Measurements from ENCODE around the gene TMEM121B. TPM values are rescaled to one million over a fixed set of nuclear protein-coding genes. Genes with fewer than 3 reads are reported as not detected.
A peak's percentile ranks its signal among the peaks of the same experiment; 100 is the strongest.

Gene TMEM121B
- total and polyA plus RNA-seq, 4 experiments from 2014 or later: 0.12 TPM; not detected in 3

GRCh38 chr22:17107547-17107810 lies 13.7 kb downstream of the TMEM121B start:
- no peak for DNase-seq
- H3K36me3 ChIP-seq (ENCODE audit: insufficient read depth, low read length): peaks cover 67% of the 10 kb centered on the region
- Mint-ChIP-seq H3K4me3 (peak overlapping the region in 2 of 8 donors; percentile 78 to 87), H3K27ac (peak overlapping the region in 5 of 7 donors; percentile 72 to 85 (median 82)), H3K36me3 (peaks cover 40 to 59% of the 10 kb centered on the region in 2 donors), H3K4me1 (peaks cover 25 to 55% (median 41%) of the 10 kb centered on the region in 4 donors), H3K27me3 (no peaks in the 10 kb centered on the region), H3K9me3 (no peaks in the 10 kb centered on the region)
- POLR2A ChIA-PET (ENCODE audit: partially characterized antibody): interaction anchor here (1.0 to 1.9 kb wide), 5 partner anchors 9 to 50 kb away, joined by 3 to 18 read pairs (median 8); no protein-coding TSS in a partner anchor
- H3K4me3 ChIP-seq (ENCODE audit: low read length in 2 of 2): no peak overlapping the region
- CTCF ChIA-PET (ENCODE audit: partially characterized antibody): interaction anchor here (0.7 to 1.8 kb wide), 8 partner anchors 9 to 394 kb away, joined by 3 to 6 read pairs (median 4); no protein-coding TSS in a partner anchor
- intact Hi-C loops (cut with micrococcal nuclease): loop anchor here (2.0 kb wide), 1 partner anchor 21 kb away; no protein-coding TSS in a partner anchor
- no peaks in the 10 kb centered on the region for H3K27me3 ChIP-seq (ENCODE audit: insufficient read depth, low read length)
- no peak overlapping the region for H3K27ac ChIP-seq (ENCODE audit: low read depth, low read length)
- no peaks in the 10 kb centered on the region for H3K9me3 ChIP-seq (ENCODE audit: control insufficient read depth in 1 of 2, low read length in 2 of 2)
- H3K4me1 ChIP-seq (ENCODE audit: insufficient read depth, low read length): peaks cover 28% of the 10 kb centered on the region

- DNase-seq: peak in 1 of 5 donors; percentile 17
- intact Hi-C loops (cut with micrococcal nuclease): loop anchor here (2.0 kb wide), 1 partner anchor 20 kb away; no protein-coding TSS in a partner anchor
- Mint-ChIP-seq H3K36me3 (peaks cover 45 to 64% of the 10 kb centered on the region in 2 donors), H3K9me3 (no peaks in the 10 kb centered on the region), H3K27ac (peak overlapping the region; percentile 73 to 85 (median 84)), H3K4me3 (peak overlapping the region; percentile 64 to 87 (median 72)), H3K4me1 (peaks cover 23 to 61% (median 43%) of the 10 kb centered on the region in 4 donors), H3K27me3 (no peaks in the 10 kb centered on the region)
- no peaks in the 10 kb centered on the region for H3K9me3 ChIP-seq (ENCODE audit: control insufficient read depth in 1 of 2, low read length in 2 of 2)
- CTCF ChIA-PET (ENCODE audit: partially characterized antibody): interaction anchor here (0.8 to 1.8 kb wide), 7 partner anchors 10 to 395 kb away, joined by 3 to 6 read pairs (median 3); no protein-coding TSS in a partner anchor
- peaks cover 28% of the 10 kb centered on the region for H3K4me1 ChIP-seq (ENCODE audit: insufficient read depth, low read length)
- H3K36me3 ChIP-seq (ENCODE audit: insufficient read depth, low read length): peaks cover 72% of the 10 kb centered on the region
- H3K27me3 ChIP-seq (ENCODE audit: insufficient read depth, low read length): no peaks in the 10 kb centered on the region
- POLR2A ChIA-PET (ENCODE audit: partially characterized antibody): interaction anchor here (1.0 to 1.9 kb wide), 6 partner anchors 8 to 51 kb away, joined by 3 to 18 read pairs (median 6); partner anchors contain the start of gene IL17RA
- H3K27ac ChIP-seq (ENCODE audit: low read depth, low read length): no peak overlapping the region
- no peak overlapping the region for H3K4me3 ChIP-seq (ENCODE audit: low read length in 2 of 2)
Measured at GRCh38 chr22:17106785-17107546, 14.2 kb downstream of the TMEM121B start.

GRCh38 chr22:17106161-17106784 lies 14.9 kb downstream of the TMEM121B start:
- CTCF ChIA-PET (ENCODE audit: partially characterized antibody): interaction anchor here (0.8 to 1.8 kb wide), 6 partner anchors 9 to 396 kb away, joined by 3 to 6 read pairs (median 3); no protein-coding TSS in a partner anchor
- no peaks in the 10 kb centered on the region for H3K9me3 Mint-ChIP-seq
- no peak for DNase-seq
- POLR2A ChIA-PET (ENCODE audit: partially characterized antibody): interaction anchor here (1.1 to 1.9 kb wide), 5 partner anchors 11 to 52 kb away, joined by 3 to 18 read pairs (median 5); partner anchors contain the start of gene IL17RA
- H3K36me3 Mint-ChIP-seq: peaks cover 52 to 69% of the 10 kb centered on the region in 2 donors
- intact Hi-C loops (cut with micrococcal nuclease): loop anchor here (2.0 kb wide), 1 partner anchor 19 kb away; no protein-coding TSS in a partner anchor
- Histone ChIP-seq H3K27me3 (ENCODE audit: insufficient read depth, low read length) (no peaks in the 10 kb centered on the region), H3K36me3 (ENCODE audit: insufficient read depth, low read length) (peaks cover 79% of the 10 kb centered on the region), H3K4me3 (ENCODE audit: low read length in 2 of 2) (no peak overlapping the region), H3K4me1 (ENCODE audit: insufficient read depth, low read length) (peaks cover 33% of the 10 kb centered on the region), H3K27ac (ENCODE audit: low read depth, low read length) (no peak overlapping the region), H3K9me3 (ENCODE audit: control insufficient read depth in 1 of 2, low read length in 2 of 2) (no peaks in the 10 kb centered on the region)
- H3K27me3 Mint-ChIP-seq: no peaks in the 10 kb centered on the region
- H3K4me3 Mint-ChIP-seq: peak overlapping the region; percentile 64 to 87 (median 72)
- peaks cover 28 to 63% (median 45%) of the 10 kb centered on the region in 4 donors for H3K4me1 Mint-ChIP-seq
- H3K27ac Mint-ChIP-seq: peak overlapping the region; percentile 48 to 85 (median 82)

- Histone ChIP-seq H3K27ac (ENCODE audit: low read depth, low read length) (no peak overlapping the region), H3K4me3 (ENCODE audit: low read length in 2 of 2) (no peak overlapping the region), H3K4me1 (ENCODE audit: insufficient read depth, low read length) (peaks cover 41% of the 10 kb centered on the region), H3K36me3 (ENCODE audit: insufficient read depth, low read length) (peaks cover 87% of the 10 kb centered on the region), H3K27me3 (ENCODE audit: insufficient read depth, low read length) (no peaks in the 10 kb centered on the region), H3K9me3 (ENCODE audit: control insufficient read depth in 1 of 2, low read length in 2 of 2) (no peaks in the 10 kb centered on the region)
- intact Hi-C loops (cut with micrococcal nuclease): loop anchor here (2.0 kb wide), 1 partner anchor 19 kb away; no protein-coding TSS in a partner anchor
- H3K4me3 Mint-ChIP-seq: peak overlapping the region in 1 of 8 donors; percentile 78
- ChIA-PET POLR2A (ENCODE audit: partially characterized antibody) (interaction anchor here (1.1 to 1.9 kb wide), 3 partner anchors 12 to 21 kb away, joined by 3 to 17 read pairs (median 5); partner anchors contain the start of gene IL17RA), CTCF (ENCODE audit: partially characterized antibody) (interaction anchor here (0.9 kb wide), 1 partner anchor 8 kb away, joined by 3 read pairs; no protein-coding TSS in a partner anchor)
- H3K4me1 Mint-ChIP-seq: peaks cover 31 to 67% (median 49%) of the 10 kb centered on the region in 4 donors
- H3K9me3 Mint-ChIP-seq: no peaks in the 10 kb centered on the region
- H3K27me3 Mint-ChIP-seq: no peaks in the 10 kb centered on the region
- H3K27ac Mint-ChIP-seq: peak overlapping the region in 5 of 7 donors; percentile 15 to 85 (median 62)
- no peak for DNase-seq
- peaks cover 55 to 69% of the 10 kb centered on the region in 2 donors for H3K36me3 Mint-ChIP-seq
Measured at GRCh38 chr22:17105143-17106129, 15.7 kb downstream of the TMEM121B start.

DNA sequence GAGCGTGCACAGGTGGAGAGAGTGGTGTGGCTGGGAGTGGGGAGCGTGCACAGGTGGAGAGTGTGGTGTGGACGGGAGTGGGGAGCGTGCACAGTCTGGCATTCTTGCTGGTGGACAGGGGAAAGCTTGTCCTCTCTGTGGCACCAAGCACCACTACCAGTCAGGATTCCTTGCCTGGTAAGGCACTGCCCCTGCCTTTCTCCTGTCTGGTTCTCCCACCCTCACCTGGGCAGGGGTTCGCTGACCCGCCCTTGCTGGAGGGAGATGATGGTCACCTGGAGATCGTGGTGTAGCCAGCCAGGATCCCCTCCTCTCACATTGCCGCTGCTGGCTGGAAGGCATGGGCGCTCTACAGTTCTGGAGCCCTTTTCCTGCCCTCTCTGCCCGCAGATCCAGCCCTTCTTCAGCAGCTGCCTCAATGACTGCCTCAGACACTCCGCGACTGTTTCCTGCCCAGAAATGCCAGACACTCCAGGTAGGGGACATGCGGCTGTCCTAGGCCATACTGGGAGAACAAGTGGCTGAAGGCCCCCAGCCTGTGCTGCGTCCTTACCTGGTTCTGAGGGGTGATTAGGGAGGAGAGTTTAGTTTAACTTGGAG lies 16.7 kb downstream of the TMEM121B start:
- peak overlapping the region in 4 of 7 donors; percentile 59 to 75 (median 66) for H3K27ac Mint-ChIP-seq
- POLR2A ChIA-PET (ENCODE audit: partially characterized antibody): interaction anchor here (1.1 kb wide), 1 partner anchor 17 kb away, joined by 3 read pairs; no protein-coding TSS in a partner anchor
- intact Hi-C loops (cut with micrococcal nuclease): no loop called here
- H3K36me3 Mint-ChIP-seq: peaks cover 56 to 72% of the 10 kb centered on the region in 2 donors
- H3K4me3 Mint-ChIP-seq: no peak overlapping the region
- no peaks in the 10 kb centered on the region for H3K27me3 Mint-ChIP-seq
- Histone ChIP-seq H3K4me3 (ENCODE audit: low read length in 2 of 2) (no peak overlapping the region), H3K27ac (ENCODE audit: low read depth, low read length) (no peak overlapping the region), H3K4me1 (ENCODE audit: insufficient read depth, low read length) (peaks cover 51% of the 10 kb centered on the region), H3K9me3 (ENCODE audit: control insufficient read depth in 1 of 2, low read length in 2 of 2) (no peaks in the 10 kb centered on the region), H3K36me3 (ENCODE audit: insufficient read depth, low read length) (peaks cover 92% of the 10 kb centered on the region), H3K27me3 (ENCODE audit: insufficient read depth, low read length) (no peaks in the 10 kb centered on the region)
- H3K4me1 Mint-ChIP-seq: peaks cover 31 to 72% (median 54%) of the 10 kb centered on the region in 4 donors
- CTCF ChIA-PET (ENCODE audit: partially characterized antibody): no interaction called here
- DNase-seq: no peak
- H3K9me3 Mint-ChIP-seq: no peaks in the 10 kb centered on the region

- POLR2A ChIA-PET (ENCODE audit: partially characterized antibody): interaction anchor here (0.7 to 2.2 kb wide), 2 partner anchors 15 to 16 kb away, joined by 3 to 10 read pairs; no protein-coding TSS in a partner anchor
- no peaks in the 10 kb centered on the region for H3K9me3 ChIP-seq (ENCODE audit: control insufficient read depth in 1 of 2, low read length in 2 of 2)
- Mint-ChIP-seq H3K4me3 (no peak overlapping the region), H3K9me3 (no peaks in the 10 kb centered on the region), H3K27me3 (no peaks in the 10 kb centered on the region), H3K27ac (peak overlapping the region in 1 of 7 donors; percentile 53), H3K36me3 (peaks cover 67 to 82% of the 10 kb centered on the region in 2 donors), H3K4me1 (peaks cover 41 to 83% (median 65%) of the 10 kb centered on the region in 4 donors)
- intact Hi-C loops (cut with micrococcal nuclease): no loop called here
- no peak overlapping the region for H3K27ac ChIP-seq (ENCODE audit: low read depth, low read length)
- no peak overlapping the region for H3K4me3 ChIP-seq (ENCODE audit: low read length in 2 of 2)
- peaks cover 86% of the 10 kb centered on the region for H3K36me3 ChIP-seq (ENCODE audit: insufficient read depth, low read length)
- H3K27me3 ChIP-seq (ENCODE audit: insufficient read depth, low read length): no peaks in the 10 kb centered on the region
- CTCF ChIA-PET (ENCODE audit: partially characterized antibody): interaction anchor here (1.1 kb wide), 1 partner anchor 29 kb away, joined by 4 read pairs; no protein-coding TSS in a partner anchor
- H3K4me1 ChIP-seq (ENCODE audit: insufficient read depth, low read length): peaks cover 62% of the 10 kb centered on the region
- DNase-seq: no peak
Measured at GRCh38 chr22:17103351-17103750, 17.8 kb downstream of the TMEM121B start.
